ENCODE data around the gene ATP10A. TPM values are rescaled to one million over a fixed set of nuclear protein-coding genes. Genes with fewer than 3 reads are reported as not detected.

ATP10A gene
- total and polyA plus RNA-seq, 9 of the 15 experiments (the other 6 are each of a cell fraction or from before 2014, with no cell fraction given) = 0.09 TPM; not detected in 8

DNA sequence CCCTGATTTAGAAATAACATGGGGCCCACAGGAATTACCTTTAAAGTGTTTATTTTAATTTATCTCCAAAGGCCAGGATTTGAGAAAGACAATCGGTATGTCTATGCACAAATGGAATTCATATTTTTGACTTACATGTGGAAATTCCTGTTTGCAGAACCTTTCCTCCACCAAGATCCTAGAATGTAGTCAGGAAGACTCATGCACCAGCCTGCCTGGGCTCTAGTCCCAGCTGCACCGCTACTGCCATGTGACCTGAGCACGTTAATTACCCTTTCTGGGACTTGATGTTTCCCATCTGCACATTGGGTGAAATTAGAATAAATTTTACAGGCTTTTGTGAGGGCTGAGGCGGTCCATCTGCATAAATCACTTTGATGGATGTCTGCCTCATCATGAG is 194.2 kb downstream of the ATP10A start (continued):
- TF ChIP-seq E2F3 (CRISPR knock-in tag; IDR thresholded peaks at IDR 0.05) = no peak

DNA sequence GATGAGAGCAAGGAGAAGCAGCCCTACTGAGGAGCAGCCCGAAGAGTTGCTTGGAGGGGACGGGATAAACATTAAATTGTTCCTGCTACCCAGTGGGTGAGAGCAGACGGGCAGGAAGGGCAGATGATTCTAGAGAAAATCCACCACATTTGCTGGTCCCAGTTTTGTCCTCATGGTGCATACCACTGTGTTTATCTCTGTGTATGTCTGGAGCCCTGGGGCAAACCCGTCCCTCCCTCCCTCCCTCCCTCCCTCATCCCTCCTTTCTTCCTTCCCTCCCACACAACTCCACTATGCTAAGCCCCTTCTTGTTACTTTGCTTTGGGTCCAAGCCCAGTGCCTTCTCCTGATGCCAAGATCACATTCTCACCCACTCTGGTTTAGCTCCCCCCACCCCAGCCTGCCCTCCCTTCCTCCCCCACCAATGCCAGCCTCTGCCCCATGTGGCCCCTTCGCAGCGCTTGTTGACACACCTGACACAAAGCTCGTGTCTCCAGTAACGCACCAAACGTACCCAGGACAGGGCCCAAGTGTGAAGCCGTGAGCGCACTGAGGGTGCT is 194.8 kb downstream of the ATP10A start:
- no peaks in the 10 kb centered on the region for H3K79me2 ChIP-seq (ENCODE audit: control insufficient read depth, insufficient read depth, low read length)
- in situ Hi-C loops (cut with MboI) = no loop called here
- BruUV-seq (replicated peaks) = no TSS peak
- no peaks in the 10 kb centered on the region for H3K4me1 ChIP-seq (replicated peaks in 1 of 2; ENCODE audit: control insufficient read depth in 2 of 2, insufficient read depth in 2 of 2, low read length in 2 of 2)
- no peaks in the 10 kb centered on the region for H3K36me3 ChIP-seq (ENCODE audit: control insufficient read depth, insufficient read depth, low read length)
- WGBS (ENCODE audit: insufficient coverage, low coverage, missing lambda C conversion rate) = 4% methylated on average over 10 of the region's 11 CpGs
- no peak overlapping the region for H3K27ac ChIP-seq (ENCODE audit: extremely low read depth, low read depth, low read length)
- no peak overlapping the region for H2AFZ ChIP-seq (ENCODE audit: low read depth, low read length)
- H3K4me3 ChIP-seq = no peak overlapping the region
- no peak overlapping the region for H3K4me2 ChIP-seq (ENCODE audit: insufficient read depth, low read length)
- no peaks in the 10 kb centered on the region for H3K9me3 ChIP-seq (replicated peaks; ENCODE audit: control insufficient read depth, insufficient read depth, low read depth, low read length)
- no peaks in the 10 kb centered on the region for H4K20me1 ChIP-seq (replicated peaks; ENCODE audit: control insufficient read depth, insufficient read depth, low read length)
- ChIA-PET CTCF (ENCODE audit: low intra/inter-chr PET ratio) (no interaction called here), POLR2A (no interaction called here)
- no peaks in the 10 kb centered on the region for H3K9me1 ChIP-seq (ENCODE audit: control insufficient read depth, insufficient read depth, low read length)
- no peak overlapping the region for H3K9ac ChIP-seq (ENCODE audit: insufficient read depth in 1 of 2, low read depth in 2 of 2, low read length in 2 of 2)
- DNase-seq (ENCODE audit: extremely low read depth in 1 of 4, low spot score in 3 of 4) (no peak), ATAC-seq (no peak), FAIRE-seq (no peak)
- peaks cover 2 to 27% of the 10 kb centered on the region in 2 experiments; a peak in 4 of 5 replicates for H3K27me3 ChIP-seq (ENCODE audit: control insufficient read depth in 2 of 2, insufficient read depth in 2 of 2, low read length in 2 of 2)
- intact Hi-C loops (cut with micrococcal nuclease) = no loop called here
- TF ChIP-seq, protein P1, sequence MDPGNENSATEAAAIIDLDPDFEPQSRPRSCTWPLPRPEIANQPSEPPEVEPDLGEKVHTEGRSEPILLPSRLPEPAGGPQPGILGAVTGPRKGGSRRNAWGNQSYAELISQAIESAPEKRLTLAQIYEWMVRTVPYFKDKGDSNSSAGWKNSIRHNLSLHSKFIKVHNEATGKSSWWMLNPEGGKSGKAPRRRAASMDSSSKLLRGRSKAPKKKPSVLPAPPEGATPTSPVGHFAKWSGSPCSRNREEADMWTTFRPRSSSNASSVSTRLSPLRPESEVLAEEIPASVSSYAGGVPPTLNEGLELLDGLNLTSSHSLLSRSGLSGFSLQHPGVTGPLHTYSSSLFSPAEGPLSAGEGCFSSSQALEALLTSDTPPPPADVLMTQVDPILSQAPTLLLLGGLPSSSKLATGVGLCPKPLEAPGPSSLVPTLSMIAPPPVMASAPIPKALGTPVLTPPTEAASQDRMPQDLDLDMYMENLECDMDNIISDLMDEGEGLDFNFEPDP (CRISPR knock-in tag; IDR thresholded peaks at IDR 0.05) = no peak
- no peak for TF ChIP-seq KLF10 (CRISPR knock-in tag; IDR thresholded peaks at IDR 0.05)
- no peak for TF ChIP-seq NELFE (IDR thresholded peaks at IDR 0.05; ENCODE audit: insufficient read depth, insufficient read length)
- TF ChIP-seq TGIF2 (CRISPR knock-in tag; IDR thresholded peaks at IDR 0.05) = no peak
- TF ChIP-seq, protein P2, sequence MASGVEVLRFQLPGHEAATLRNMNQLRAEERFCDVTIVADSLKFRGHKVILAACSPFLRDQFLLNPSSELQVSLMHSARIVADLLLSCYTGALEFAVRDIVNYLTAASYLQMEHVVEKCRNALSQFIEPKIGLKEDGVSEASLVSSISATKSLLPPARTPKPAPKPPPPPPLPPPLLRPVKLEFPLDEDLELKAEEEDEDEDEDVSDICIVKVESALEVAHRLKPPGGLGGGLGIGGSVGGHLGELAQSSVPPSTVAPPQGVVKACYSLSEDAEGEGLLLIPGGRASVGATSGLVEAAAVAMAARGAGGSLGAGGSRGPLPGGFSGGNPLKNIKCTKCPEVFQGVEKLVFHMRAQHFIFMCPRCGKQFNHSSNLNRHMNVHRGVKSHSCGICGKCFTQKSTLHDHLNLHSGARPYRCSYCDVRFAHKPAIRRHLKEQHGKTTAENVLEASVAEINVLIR (CRISPR knock-in tag; IDR thresholded peaks at IDR 0.05) = no peak
- TF ChIP-seq MTA2 (IDR thresholded peaks at IDR 0.05; ENCODE audit: low read depth) = no peak
- no peak for TF ChIP-seq RUNX1 (IDR thresholded peaks at IDR 0.05; ENCODE audit: low read depth)
- no peak for TF ChIP-seq HCFC1 (IDR thresholded peaks at IDR 0.05; ENCODE audit: low read depth, low read length)
- no peak for TF ChIP-seq MAFK (IDR thresholded peaks at IDR 0.05; ENCODE audit: low read length)
- TF ChIP-seq, protein P3, sequence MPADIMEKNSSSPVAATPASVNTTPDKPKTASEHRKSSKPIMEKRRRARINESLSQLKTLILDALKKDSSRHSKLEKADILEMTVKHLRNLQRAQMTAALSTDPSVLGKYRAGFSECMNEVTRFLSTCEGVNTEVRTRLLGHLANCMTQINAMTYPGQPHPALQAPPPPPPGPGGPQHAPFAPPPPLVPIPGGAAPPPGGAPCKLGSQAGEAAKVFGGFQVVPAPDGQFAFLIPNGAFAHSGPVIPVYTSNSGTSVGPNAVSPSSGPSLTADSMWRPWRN (IDR thresholded peaks at IDR 0.05; ENCODE audit: low read depth) = no peak
- TF ChIP-seq CBFA2T2 (conservative IDR thresholded peaks at IDR 0.05) = no peak
- TF ChIP-seq SNIP1 (IDR thresholded peaks at IDR 0.05; ENCODE audit: low read depth) = no peak
